Left ventricle myocardium superior (tissue), 1 donor: ENCODE measurements around the gene ANKRD9. TPM values are rescaled to one million over a fixed set of nuclear protein-coding genes. Genes with fewer than 3 reads are reported as not detected.

Experiments used
- ATAC-seq: fragments of 200-7000 bp; cut with Tn5 transposase; one replicate; pipeline ENCODE4 v1.9.1; 2020; ENCODE audit warnings: mild to moderate bottlenecking, moderate library complexity
- DNase-seq: peaks from one replicate; pipeline ENCODE4 v3.0.0-alpha.2; 2020
- intact Hi-C: fragments of 100-400 bp; cut with micrococcal nuclease; formaldehyde crosslinking; loops from one replicate; pipeline ENCODE4 v1.11.0; 2022
- total RNA-seq: library from RNA; stranded (reverse); fragmentation: NEBNext Ultra II Directional; extraction: Animal tissue kit (Norgen Biotek cat#: 25700); gene quantifications from one replicate; pipeline ENCODE4 v1.2.1, GENCODE V29; 2021
- donor health status: DM: no; HTN: yes; CAD: no; lungs with severe emphysema.

Gene ANKRD9
- total RNA-seq, 1 donor from 2014 or later, result 167 TPM

GRCh38 chr14:102503641-102504327 lies 5.8 kb downstream of the ANKRD9 start:
- DNase-seq (peak; percentile 63), ATAC-seq (peak; percentile 6)
- intact Hi-C loops, result no loop called here

GRCh38 chr14:102502571-102502970 lies 7.0 kb downstream of the ANKRD9 start:
- intact Hi-C loops, result no loop called here
- no peak for DNase-seq
- ATAC-seq, result no peak

GRCh38 chr14:102501751-102502315 lies 7.7 kb downstream of the ANKRD9 start:
- ATAC-seq, result peak; percentile 1
- intact Hi-C loops, result no loop called here
- DNase-seq, result peak; percentile 61

DNA sequence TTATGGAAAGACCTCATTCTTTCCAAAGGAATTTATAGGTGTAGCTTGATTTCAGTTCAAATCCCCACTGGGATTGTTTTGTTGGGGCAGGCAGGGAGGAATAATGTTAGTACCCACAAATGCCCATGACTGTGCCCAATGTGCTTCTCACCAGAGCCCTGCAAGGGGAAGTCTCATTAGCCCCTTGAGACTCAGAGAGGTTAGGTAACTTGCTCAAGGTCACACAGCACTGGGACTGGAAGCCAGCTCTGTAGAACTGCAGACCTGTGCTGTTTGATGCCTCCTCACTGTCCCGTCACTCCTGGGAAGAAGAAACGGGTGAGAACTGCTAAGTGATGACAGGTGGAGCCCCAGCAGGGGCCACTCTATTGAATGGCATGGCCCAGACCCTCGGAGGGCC lies 8.9 kb downstream of the ANKRD9 start:
- ATAC-seq (no peak), DNase-seq (no peak)
- intact Hi-C loops, result no loop called here

DNA sequence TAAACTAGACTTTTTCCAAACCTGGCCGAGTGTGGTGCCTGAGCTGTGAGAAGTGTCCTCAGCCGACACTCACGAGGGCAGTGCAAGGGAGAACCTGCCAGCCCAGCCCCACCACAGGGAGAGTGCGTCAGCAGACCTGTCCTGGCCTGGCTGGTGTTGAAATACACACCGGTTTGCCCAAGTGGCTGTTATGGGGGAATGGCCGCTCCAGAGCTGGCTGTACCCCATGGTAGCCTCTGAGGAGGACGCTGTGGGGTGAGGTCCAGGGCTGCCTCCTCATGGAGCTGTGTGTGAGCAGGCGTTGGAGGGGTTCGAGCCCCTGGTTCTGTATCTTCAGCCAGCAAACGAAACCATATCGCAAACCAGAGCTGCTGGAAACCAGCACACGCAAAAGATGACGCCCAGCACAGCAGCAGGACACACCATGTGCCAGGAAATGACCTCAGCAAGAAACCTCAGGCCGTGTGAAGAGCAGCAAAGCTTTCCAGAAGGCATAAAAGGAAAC lies 9.4 kb downstream of the ANKRD9 start:
- DNase-seq (peak; percentile 84), ATAC-seq (peak; percentile 73)
- intact Hi-C loops, result no loop called here

DNA sequence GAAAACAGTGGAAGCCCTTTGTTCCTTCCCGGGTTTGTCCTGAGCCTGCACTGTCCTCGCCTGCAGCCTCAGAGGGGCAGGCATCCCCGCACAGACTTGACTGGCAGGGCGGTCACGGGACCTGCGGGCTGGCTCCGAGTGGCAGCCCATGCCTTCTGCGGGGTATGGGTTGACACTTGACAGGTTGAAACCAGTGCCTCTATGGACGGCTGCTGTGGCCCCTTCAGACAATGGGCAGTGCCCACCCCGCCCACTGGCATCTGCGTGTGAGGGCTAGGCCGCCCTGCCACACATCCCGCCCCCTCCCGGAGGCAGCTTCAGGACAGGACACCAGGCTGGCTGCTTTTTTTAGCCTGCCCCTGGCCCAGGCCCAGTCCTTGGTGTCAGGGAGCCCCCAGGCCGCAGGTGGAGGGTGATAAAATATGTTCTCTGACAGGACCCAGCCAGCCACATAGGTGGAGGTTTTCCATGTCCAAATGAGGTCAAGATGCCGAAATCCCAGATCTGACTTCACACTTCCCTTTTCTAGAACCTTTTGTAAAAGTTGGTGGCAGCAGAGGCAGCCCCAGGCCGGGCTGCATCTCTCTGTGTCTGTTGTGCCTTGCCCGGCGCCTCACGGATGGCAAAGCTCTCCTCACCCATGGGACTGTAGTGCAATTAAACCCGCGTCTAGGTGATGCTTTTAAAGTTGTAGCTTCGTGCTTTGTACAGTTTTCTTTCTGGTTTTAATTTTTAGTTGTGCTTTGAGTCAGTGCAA lies 10.0 kb downstream of the ANKRD9 start:
- DNase-seq, result peak; percentile 95
- intact Hi-C loops, result no loop called here
- peak; percentile 81 for ATAC-seq

- no peak for DNase-seq
- intact Hi-C loops, result no loop called here
- ATAC-seq, result no peak
Observed at GRCh38 chr14:102498678-102499265, 10.8 kb downstream of the ANKRD9 start.

DNA sequence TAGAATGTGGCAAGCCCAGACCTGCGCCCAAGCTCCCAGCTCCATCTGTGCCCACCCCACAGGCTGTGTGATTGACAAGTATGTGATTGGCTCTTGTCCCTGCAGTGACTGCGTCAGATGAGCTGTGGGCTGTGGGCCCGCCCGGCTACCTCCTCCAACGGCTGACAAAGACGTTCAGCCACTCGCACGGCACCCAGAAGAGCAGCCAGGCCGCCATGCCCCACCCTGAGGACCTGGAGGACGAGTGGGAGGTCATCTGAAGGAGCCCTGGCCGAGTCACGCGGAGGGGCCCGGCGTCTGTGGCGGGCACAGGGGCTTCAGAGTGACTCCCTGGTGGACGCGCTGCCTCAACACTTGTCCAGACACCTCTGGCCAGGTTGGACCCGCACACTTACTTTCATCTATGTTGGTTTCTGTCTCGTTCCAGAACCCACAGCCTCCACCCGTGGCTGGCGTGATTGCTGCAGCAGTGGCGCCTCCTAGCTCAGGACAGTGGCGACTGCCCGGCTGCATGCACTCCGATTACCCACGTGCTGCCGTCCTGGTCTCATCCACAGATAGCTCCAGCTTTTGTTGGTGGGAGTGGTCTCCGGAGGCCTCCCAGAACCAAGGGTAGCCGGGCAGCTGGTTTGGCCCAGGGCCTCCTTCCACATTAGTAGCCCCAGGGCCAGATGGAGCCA lies 11.4 kb downstream of the ANKRD9 start:
- intact Hi-C loops, result no loop called here
- DNase-seq (no peak), ATAC-seq (no peak)

GRCh38 chr14:102496958-102497744 lies 12.4 kb downstream of the ANKRD9 start:
- DNase-seq, result no peak
- intact Hi-C loops, result no loop called here
- ATAC-seq, result no peak

DNA sequence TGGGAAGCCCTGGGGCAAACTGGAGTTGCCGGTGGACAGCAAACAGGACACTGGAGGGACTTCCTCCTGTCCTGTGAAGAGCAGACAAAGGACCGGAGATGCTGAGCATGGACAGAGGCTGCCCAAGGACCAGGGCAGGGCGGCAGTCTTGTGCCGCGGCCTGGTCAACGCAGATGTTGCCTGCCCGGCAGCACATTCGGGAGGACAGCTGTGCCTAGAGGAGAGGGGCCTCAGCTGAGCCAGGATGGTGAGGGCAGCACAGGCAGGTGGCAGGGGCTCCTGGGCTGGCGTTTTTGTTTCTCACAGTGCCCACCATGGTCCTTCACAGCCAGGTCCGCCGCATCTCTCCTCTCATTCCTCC lies 13.3 kb downstream of the ANKRD9 start:
- DNase-seq (no peak), ATAC-seq (no peak)
- intact Hi-C loops, result no loop called here

- no peak for ATAC-seq
- no peak for DNase-seq
- intact Hi-C loops, result no loop called here
Observed at GRCh38 chr14:102495491-102496330, 13.9 kb downstream of the ANKRD9 start.

- DNase-seq (peak; percentile 19), ATAC-seq (no peak)
- intact Hi-C loops, result no loop called here
Observed at GRCh38 chr14:102493585-102493984, 16.0 kb downstream of the ANKRD9 start.

- DNase-seq, result peak; percentile 25
- intact Hi-C loops, result no loop called here
- ATAC-seq, result no peak
Observed at GRCh38 chr14:102493096-102493495, 16.5 kb downstream of the ANKRD9 start.

GRCh38 chr14:102492531-102492910 lies 17.1 kb downstream of the ANKRD9 start:
- ATAC-seq (no peak), DNase-seq (no peak)
- intact Hi-C loops, result no loop called here

GRCh38 chr14:102491786-102492530 lies 17.6 kb downstream of the ANKRD9 start:
- DNase-seq (peak; percentile 11), ATAC-seq (no peak)
- intact Hi-C loops, result no loop called here

DNA sequence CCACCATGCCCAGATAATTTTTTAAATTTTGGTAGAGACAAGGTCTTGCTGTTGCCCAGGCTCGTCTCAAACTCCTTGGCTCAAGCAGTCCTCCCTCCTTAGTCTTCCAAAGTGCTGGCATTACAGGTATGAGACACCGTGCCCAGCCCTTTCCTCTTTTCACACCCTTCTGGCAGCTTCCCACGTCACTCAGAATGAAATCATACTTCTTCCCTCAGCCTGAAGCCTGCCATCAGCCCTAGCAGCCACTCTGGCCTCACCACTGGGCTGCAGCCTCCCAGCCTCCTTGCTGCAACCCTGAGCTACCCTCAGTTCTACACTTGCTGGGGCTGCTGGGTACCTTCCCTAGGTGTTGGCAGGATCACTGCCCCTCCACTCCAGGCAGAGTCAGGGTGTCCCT lies 18.2 kb downstream of the ANKRD9 start:
- ATAC-seq (no peak), DNase-seq (no peak)
- intact Hi-C loops, result no loop called here

GRCh38 chr14:102490456-102490855 lies 19.1 kb downstream of the ANKRD9 start:
- intact Hi-C loops, result no loop called here
- DNase-seq (no peak), ATAC-seq (no peak)
